ENCODE measurements around the gene FAM107A.

The FAM107A gene

DNA sequence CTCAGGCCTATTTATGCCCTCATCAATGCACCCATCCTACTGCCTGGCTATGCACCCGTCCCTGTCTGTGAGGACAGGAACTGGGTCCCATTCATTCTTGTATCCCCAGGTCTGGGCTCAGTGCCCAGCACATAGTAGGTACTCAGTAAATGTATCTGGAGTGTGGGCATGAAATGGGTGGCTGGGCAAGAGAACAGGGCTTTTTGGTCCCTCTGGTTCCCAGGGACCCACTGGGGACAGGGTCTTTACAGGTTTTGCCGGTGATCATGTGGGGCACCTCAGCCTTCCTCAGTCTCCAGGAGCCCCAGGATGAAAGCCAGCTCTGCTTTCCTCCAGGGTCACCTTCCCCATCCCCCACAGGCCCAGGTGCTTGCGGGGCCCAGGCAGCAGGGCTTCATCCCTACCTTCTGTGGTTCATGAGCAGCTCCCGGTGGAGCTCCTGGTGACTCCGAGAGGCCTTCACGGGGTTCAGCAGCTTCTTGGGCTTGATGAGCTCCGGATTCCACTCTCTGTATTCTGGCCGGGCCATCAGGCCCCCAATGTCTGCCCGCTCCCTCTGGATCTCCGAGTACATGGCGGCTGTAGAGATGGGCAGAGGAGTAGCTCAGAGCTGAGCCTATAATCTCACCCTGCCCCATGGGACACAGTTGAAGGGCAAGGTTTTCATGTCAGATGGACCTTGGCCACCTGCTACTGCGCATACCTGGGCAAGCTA, 7.7 kb downstream of the FAM107A start:
- Mint-ChIP-seq H3K4me3 (no peak overlapping the region), H3K4me1 (peaks cover 36% of the 10 kb centered on the region), H3K27me3 (ENCODE audit: low read depth) (peaks cover 14% of the 10 kb centered on the region), H3K27ac (peak overlapping the region in 1 of 3 experiments; percentile 75), H3K9me3 (no peaks in the 10 kb centered on the region), H3K36me3 (ENCODE audit: low read depth) (no peaks in the 10 kb centered on the region)
- TF ChIP-seq, protein P1, sequence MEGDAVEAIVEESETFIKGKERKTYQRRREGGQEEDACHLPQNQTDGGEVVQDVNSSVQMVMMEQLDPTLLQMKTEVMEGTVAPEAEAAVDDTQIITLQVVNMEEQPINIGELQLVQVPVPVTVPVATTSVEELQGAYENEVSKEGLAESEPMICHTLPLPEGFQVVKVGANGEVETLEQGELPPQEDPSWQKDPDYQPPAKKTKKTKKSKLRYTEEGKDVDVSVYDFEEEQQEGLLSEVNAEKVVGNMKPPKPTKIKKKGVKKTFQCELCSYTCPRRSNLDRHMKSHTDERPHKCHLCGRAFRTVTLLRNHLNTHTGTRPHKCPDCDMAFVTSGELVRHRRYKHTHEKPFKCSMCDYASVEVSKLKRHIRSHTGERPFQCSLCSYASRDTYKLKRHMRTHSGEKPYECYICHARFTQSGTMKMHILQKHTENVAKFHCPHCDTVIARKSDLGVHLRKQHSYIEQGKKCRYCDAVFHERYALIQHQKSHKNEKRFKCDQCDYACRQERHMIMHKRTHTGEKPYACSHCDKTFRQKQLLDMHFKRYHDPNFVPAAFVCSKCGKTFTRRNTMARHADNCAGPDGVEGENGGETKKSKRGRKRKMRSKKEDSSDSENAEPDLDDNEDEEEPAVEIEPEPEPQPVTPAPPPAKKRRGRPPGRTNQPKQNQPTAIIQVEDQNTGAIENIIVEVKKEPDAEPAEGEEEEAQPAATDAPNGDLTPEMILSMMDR (IDR thresholded peaks at IDR 0.05; ENCODE audit: unreplicated experiment in 3 of 3), result no peak

DNA sequence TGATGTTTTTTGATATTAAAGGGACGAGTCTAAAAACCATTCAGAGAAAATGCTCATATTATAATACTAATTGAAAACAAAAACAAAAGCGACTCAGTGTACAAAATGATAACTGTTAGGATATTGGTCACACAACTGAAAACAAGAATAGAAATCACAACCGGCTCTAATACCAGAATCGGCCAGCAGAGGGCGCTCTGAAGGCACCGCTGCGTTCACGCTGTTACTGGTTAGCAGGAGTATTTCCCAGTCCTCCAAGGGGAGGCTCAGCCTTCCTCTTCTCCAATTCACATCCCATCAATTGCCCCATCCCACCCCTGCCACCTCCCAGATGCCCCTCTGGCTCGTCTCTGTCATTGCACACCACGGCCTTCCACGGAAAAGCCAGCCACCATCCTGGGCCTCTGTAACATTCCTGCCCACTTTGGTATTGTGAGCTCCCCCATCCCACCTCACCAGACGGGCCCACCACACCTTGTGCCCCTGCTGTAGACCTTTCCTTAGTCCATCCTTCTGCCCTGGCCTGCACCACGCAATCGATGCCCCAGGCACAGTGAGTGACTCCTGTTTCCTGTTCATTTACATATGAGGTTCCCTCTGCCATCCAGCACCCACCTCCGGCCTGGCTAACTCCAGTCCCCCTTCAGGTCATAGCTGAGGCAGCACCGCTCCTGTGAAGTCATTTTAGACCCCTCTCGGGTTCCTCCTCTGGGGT, 8.5 kb downstream of the FAM107A start:
- Mint-ChIP-seq H3K27me3 (ENCODE audit: low read depth) (peaks cover 14% of the 10 kb centered on the region), H3K4me3 (no peak overlapping the region), H3K27ac (peak overlapping the region in 2 of 3 experiments; percentile 70 to 75), H3K9me3 (no peaks in the 10 kb centered on the region), H3K36me3 (ENCODE audit: low read depth) (no peaks in the 10 kb centered on the region), H3K4me1 (peaks cover 29% of the 10 kb centered on the region)
- TF ChIP-seq, protein P1 (IDR thresholded peaks at IDR 0.05; ENCODE audit: unreplicated experiment in 3 of 3), result peak; percentile 94 to 96 (median 95)

DNA sequence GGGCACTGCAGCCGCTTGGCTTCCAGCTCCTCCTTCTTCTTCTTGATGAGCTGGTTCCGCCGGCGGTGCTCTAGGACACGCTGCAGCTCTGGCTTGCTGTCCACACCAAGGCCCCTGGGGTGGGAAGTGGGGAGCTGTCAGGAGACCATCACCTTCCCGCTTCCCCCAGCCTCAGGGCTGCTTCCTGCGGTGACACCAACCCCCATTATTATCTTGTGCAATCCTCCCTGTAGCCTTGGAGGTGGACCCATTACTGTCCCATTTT, 10.0 kb downstream of the FAM107A start:
- Mint-ChIP-seq H3K27me3 (ENCODE audit: low read depth) (peaks cover 12% of the 10 kb centered on the region), H3K4me3 (no peak overlapping the region), H3K36me3 (ENCODE audit: low read depth) (no peaks in the 10 kb centered on the region), H3K9me3 (peaks cover 5% of the 10 kb centered on the region), H3K4me1 (peaks cover 16% of the 10 kb centered on the region), H3K27ac (no peak overlapping the region)
- TF ChIP-seq, protein P1 (IDR thresholded peaks at IDR 0.05; ENCODE audit: unreplicated experiment in 3 of 3), result no peak

DNA sequence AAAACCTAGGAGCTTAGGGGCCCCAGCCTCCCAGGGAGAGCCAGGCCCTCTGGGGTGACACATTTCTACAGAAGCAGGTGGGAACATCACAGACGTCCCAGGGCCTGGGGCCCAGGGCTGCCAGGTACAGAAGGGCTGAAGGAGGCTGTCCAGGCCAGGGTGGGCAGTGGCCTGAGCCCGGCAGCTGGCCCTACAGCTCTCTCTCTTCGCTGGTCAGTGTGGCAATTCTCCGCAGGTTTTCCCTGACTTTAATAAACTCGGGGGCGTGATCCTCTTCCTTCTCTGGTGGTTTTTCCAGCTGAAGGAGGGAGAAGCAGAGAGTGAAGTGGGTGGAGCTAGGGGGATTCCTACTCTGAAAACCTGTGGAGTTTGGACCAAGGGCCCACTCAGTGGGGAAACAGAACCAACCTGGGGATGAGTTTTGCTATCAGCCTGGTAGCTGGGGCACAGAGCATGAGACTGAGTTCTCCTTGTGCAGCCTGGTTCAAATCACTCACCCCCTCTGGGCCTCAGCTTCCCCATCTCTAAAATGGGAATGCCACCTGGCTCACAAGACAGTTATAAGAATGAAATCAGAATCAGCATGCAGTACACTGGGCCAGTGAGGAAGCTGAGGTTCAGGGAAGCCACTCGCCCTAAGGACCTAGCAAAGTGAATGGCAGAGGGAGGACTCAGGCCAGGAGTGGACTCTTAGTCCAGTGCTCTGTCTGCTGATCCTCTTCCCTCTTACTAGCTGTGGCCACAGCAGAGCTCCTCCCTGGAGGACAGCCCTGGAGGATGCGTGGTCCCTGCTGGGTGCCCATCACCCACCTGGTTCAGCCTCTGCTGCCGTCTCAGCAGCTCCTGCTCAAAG, 10.6 kb downstream of the FAM107A start:
- H3K4me1 Mint-ChIP-seq, result peaks cover 12% of the 10 kb centered on the region
- peaks cover 6% of the 10 kb centered on the region for H3K27me3 Mint-ChIP-seq (ENCODE audit: low read depth)
- TF ChIP-seq, protein P1 (IDR thresholded peaks at IDR 0.05; ENCODE audit: unreplicated experiment in 3 of 3), result no peak
- H3K9me3 Mint-ChIP-seq, result peaks cover 5% of the 10 kb centered on the region
- no peaks in the 10 kb centered on the region for H3K36me3 Mint-ChIP-seq (ENCODE audit: low read depth)
- no peak overlapping the region for H3K4me3 Mint-ChIP-seq
- H3K27ac Mint-ChIP-seq, result no peak overlapping the region

DNA sequence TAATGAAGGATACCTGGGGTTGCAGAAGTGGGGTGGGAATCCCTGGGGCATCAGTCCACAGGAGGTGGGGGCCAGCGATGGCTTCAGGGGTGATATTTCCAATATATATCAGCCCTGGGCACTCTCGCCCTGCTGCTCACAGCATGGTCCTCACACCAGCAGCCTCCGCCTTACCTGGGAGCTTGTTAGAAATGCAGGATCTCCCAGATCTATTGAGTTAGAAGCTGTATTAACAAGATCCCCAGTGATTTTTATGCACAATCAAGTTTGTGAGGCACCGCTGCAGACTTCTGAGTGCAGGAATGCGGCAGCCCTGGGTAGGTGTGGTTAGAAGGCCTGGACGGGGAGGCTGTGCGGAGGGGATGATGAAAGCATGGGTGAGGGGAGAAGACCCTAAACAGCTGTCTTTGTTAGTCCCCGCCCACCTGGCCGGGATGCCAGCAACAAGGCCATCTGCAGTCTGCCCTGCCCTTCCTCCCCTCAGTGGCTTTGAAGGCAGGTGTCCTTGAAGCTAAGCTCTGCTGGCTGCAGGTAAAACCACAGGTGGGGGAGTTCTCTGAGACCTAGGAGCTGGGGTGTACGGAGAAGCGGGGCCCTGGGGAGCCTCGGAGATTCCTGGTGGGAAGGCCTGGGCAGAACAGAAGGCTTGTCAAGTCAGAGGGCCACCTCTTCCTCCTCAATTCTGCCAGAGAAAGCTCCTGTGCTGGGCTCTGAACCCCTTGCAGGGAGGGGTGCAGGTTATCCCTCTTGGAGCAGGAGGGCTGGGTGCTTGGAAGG, 11.4 kb downstream of the FAM107A start:
- no peaks in the 10 kb centered on the region for H3K36me3 Mint-ChIP-seq (ENCODE audit: low read depth)
- peaks cover 5% of the 10 kb centered on the region for H3K9me3 Mint-ChIP-seq
- H3K27ac Mint-ChIP-seq, result no peak overlapping the region
- no peak overlapping the region for H3K4me3 Mint-ChIP-seq
- TF ChIP-seq, protein P1 (IDR thresholded peaks at IDR 0.05; ENCODE audit: unreplicated experiment in 3 of 3), result no peak
- H3K27me3 Mint-ChIP-seq (ENCODE audit: low read depth), result peaks cover 4% of the 10 kb centered on the region
- peaks cover 12% of the 10 kb centered on the region for H3K4me1 Mint-ChIP-seq

Data from nephron (organoid).